CD4-positive, alpha-beta T cell treated with Interleukin-6 for 4 hours (primary cell): ENCODE data around the gene DOC2B.
"Not testable (repeated sequence)": the region's sequence is repeated elsewhere in the genome, so short reads cannot be mapped to it uniquely, and the experiment has no call there.

Experiments used
- DNase-seq: peaks from one replicate; pipeline ENCODE4 v3.0.0-alpha.2; 2020; ENCODE audit warnings: mixed read lengths

The DOC2B gene

DNA sequence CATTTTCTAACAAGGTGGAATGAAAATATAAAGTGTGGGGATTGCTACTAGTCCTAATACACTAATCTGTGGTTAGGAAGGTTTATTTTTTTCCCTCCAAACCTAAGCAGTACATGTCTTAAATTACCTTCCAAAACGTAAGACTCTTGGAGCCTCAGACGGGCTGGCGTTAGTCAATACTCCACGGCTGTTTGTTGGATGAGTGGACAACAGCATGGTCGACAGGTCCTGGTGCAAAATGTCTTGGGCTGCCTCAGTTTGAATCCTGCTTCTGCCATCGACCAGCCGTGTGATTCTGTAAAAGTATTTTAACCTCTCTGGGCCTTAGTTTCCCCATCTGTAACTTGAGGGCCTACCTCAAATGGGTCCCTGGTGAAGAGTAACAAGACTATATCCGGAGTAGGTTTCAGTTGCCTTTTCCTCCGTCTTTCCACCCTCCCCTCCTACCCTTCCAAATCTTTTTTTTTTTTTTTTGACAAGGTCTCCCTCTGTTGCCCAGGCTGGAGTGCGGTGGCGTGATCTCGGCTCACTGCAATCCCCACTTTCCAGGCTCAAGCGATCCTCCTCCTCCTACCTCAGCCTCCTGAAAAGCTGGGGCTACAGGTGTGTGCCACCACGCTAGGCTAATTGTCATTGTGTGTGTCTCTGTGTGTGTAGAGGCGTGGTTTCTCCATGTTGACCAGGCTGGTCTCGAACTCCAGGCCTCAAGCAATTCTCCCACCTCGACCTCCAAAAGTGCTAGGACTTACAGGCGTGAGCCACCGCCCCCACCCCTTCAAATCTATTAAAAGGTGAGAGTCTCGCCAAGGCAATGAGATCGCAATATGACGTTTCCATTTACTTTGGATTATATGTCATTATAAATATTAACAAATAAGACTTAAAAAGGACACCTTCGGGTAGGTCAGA lies 38.3 kb downstream of the DOC2B start:
- no peak for DNase-seq

- no peak for DNase-seq
These were observed 39.3 kb downstream of the DOC2B start for GRCh38 chr17:142102-142661.

GRCh38 chr17:139401-140205 lies 41.8 kb downstream of the DOC2B start:
- not testable (repeated sequence) for DNase-seq

DNA sequence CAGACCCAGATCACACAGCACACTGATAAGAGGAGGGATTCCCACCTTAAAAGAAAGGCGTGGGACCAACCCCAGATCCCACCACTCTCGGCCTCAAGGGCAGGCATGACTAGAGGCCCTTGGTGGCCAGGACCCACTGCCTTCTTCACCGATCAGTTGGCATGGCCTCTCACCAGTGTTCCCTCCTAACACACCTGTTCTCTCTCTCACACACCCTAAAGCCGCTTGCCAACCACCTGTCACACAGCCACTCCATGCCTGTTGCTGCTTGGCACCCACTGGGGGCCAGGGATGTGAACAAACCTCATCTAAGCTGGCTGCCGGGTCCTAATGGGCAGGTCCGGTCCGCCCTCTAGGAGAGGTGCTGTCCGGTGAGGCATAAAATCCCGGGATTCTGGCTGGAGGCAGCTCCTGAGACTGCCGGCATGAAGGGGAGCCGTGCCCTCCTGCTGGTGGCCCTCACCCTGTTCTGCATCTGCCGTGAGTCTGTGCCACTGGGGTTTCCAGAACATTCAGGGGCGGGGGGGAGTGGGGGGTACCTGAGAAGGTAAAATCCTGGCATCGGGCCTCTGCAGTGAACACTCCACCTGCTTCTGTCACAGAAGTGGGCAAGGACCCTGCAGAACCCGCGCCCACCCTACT lies 44.2 kb downstream of the DOC2B start, which contains the start of gene SCGB1C2:
Gene SCGB1C2, plus strand, starts transcription at position 404 of the 642 bp plus-strand sequence. Its CDS starts 22 bp downstream, at position 426.
- DNase-seq: not testable (repeated sequence)

- DNase-seq: not testable (repeated sequence)
These were observed 44.9 kb downstream of the DOC2B start for GRCh38 chr17:136531-136930.

- not testable (repeated sequence) for DNase-seq
These were observed 45.6 kb downstream of the DOC2B start for GRCh38 chr17:135895-136294.

DNA sequence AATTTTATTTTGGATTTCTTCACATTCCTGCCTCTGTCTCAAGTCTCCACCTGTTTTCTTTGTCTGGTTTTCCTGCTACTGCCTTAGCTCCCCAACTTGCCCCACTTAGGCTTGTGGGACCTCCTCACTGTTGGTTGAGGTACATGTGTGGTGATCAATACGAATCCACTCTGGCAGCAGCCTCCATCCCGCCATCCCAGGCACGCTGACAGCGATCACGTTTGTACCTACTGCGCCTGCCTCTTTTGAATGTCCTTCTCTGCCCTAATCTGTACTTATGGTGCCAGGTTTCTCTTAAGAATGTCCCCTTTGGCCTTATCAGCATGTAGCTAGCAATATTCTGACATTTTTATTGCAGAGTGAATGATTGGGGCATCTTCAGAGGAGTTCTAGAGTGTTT lies 46.4 kb downstream of the DOC2B start:
- not testable (repeated sequence) for DNase-seq

- not testable (repeated sequence) for DNase-seq
These were observed 47.1 kb downstream of the DOC2B start for GRCh38 chr17:134332-134785.

DNA sequence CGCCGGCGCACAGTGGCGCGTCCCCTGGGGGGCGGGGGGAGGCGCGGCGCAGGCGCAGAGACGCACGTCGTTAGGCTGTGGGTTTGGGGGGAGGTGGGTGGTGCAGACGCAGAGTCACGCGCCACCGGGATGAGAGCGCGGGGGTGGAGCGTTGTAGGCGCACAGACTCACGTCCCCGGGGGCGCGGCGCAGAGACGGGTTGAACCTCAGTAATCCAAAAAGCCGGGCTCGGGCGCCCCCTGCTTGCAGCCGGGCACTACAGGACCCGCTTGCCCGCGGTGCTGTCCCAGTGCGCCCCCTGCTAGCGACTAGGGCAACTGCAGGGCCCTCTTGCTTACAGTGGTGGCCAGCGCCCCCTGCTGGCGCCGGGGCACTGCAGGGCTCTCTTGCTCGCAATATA lies 47.5 kb downstream of the DOC2B start:
- DNase-seq: not testable (repeated sequence)

DNA sequence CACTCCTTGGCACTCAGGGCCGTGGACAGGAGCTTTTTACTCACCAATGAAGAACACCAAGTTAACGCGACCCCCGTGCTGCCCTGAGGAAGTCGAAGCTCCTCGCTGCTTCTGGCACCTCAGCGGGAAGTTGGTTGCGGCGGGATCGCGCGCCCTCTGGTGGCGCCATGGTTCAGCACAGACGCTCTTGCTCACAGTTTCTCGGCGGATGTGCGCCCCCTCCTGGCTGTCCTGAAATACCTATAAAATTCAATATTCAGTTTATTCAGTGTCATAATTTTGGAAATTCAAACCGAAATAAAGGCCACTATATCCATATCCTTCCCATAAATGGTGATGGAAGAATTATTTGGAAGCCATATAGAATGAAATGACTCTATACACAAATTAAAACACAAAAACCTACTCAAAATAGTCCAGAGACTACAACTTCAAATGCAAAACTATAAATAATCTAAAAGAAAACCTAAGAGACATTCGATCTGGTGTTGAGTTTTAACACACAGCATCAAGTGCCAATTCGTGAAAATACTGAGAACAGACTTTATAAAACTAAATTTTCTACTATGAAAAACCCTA lies 63.0 kb downstream of the DOC2B start:
- DNase-seq: peak; percentile 70

DNA sequence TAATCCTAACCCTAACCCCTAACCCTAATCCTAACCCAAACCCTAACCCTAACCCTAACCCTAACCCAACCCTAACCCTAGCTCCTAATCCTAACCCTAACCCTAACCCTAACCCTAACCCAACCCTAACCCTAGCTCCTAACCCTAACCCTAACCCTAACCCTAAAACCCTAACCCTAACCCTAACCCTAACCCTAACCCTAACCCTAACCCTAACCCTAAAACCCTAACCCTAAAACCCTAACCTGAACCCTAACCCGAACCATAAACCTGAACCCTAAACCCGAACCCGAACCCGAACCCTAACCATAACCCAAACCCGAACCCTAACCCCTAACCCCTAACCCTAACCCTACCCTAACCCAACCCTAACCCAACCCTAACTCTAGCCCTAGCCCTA lies 68.3 kb downstream of the DOC2B start:
- not testable (repeated sequence) for DNase-seq
